Small intestine (tissue), 7 donors: ENCODE results near the gene HPN. TPM values are rescaled to one million over a fixed set of nuclear protein-coding genes. Genes with fewer than 3 reads are reported as not detected.

Experiments used
- DNase-seq, 2 donors: peaks; one replicate each; pipeline versions ENCODE4 v3.0.0 to v3.0.0-alpha.2; 2013
- FAIRE-seq: peaks from 2 replicates; lab custom pipeline; 2012; peaks lifted over from hg19 to GRCh38; lab: Jason Lieb, UNC
- H3K27ac ChIP-seq, 3 donors: one replicate each; pipeline ENCODE4 v1.5.1; 2013; ENCODE audit warnings: low read length in 2 of 3, mild to moderate bottlenecking in 2 of 3, control low read depth in 1 of 3, inconsistent platforms in 1 of 3, low read depth in 1 of 3, moderate library complexity in 1 of 3
- H3K27me3 ChIP-seq, 3 donors: one replicate each; pipeline ENCODE4 v1.6.1; 2013; ENCODE audit warnings: low read length in 3 of 3, inconsistent platforms in 1 of 3; ENCODE audit not compliant: control insufficient read depth in 3 of 3, insufficient read depth in 3 of 3
- H3K36me3 ChIP-seq, 3 donors: one replicate each; pipeline ENCODE4 v1.6.1; 2013; ENCODE audit warnings: low read length in 3 of 3, inconsistent platforms in 1 of 3, low read depth in 1 of 3, mild to moderate bottlenecking in 1 of 3, moderate library complexity in 1 of 3; ENCODE audit not compliant: control insufficient read depth in 3 of 3, insufficient read depth in 2 of 3
- H3K4me1 ChIP-seq, 3 donors: one replicate each; pipeline ENCODE4 v1.6.1; 2013; ENCODE audit warnings: low read length in 2 of 3, inconsistent platforms in 1 of 3, low read depth in 1 of 3, mild to moderate bottlenecking in 1 of 3, moderate library complexity in 1 of 3; ENCODE audit not compliant: control insufficient read depth in 3 of 3, insufficient read depth in 2 of 3
- H3K4me3 ChIP-seq, 3 donors: one replicate each; pipeline ENCODE4 v1.5.1; 2013; ENCODE audit warnings: low read length in 3 of 3, control low read depth in 1 of 3, inconsistent platforms in 1 of 3, low read depth in 1 of 3, mild to moderate bottlenecking in 1 of 3, moderate library complexity in 1 of 3
- H3K9me3 ChIP-seq, 2 donors: one replicate each; pipeline ENCODE4 v1.6.1; 2013; ENCODE audit warnings: low read depth in 1 of 2, low read length in 1 of 2; ENCODE audit not compliant: control insufficient read depth in 2 of 2, insufficient read depth in 1 of 2
- WGBS, 3 donors: extraction: QIAGEN DNeasy Blood & Tissue Kit; methylation state at CpG; one replicate each; pipeline ENCODE4 v1.1.7; 2013; 5-methylcytosine and 5-hydroxymethylcytosine counted together
- polyA plus RNA-seq, 4 donors: library from polyadenylated mRNA; stranded (reverse) in 3 of 4; unstranded in 1 of 4; fragments of 200-250 nt in 3 of 4; fragments of 120-200 nt in 1 of 4; gene quantifications; one replicate each; pipeline versions ENCODE4 v1.2.1 to v1.2.3, GENCODE V29; 2013
- donor health status: healthy with polysubstance abuse.
- donor health status: control.
- donor health status: control.
- donor health status: Bipolar disorder and iron deficiency.
- donor health status: healthy.

HPN gene
- polyA plus RNA-seq, 4 donors, result 1.8 to 481 TPM; not detected in 2

DNA sequence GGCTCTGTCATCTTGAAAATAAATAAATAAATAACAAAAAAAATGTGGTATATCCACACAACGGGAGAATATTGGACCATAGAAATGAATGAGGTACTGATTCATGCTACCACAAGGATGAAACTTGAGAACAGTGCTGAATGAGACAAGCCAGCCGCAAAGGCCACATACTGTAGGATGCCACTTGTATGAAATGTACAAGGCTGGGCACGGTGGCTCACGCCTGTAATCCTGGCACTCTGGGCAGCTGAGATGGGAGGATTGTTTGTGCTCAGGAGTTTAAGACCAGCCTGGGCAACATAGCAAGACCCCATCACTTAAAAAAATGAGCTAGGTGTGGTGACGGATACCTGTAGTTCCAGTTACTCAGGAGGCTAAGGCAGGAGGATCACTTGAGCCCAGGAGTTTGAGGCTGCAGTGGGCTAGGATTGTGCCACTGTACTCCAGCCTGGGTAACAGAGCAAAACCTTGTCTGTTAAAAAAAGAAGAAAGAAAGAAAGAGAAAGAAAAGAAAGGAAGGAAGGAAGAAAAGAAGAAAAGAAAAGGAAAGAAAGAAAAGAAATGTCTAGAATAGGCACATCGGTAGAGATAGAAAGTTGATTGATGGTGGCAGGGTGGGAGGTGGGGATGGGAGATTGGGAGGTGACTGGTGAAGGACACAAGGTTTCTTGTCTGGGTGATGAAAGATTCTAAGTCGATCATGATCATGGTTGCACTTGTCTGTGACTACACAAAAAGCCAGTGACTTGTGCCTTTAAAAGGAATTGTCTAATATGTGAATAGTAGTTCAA lies 20.3 kb downstream of the HPN start:
- WGBS, 3 donors, result 75 to 82% (median 80%) methylated on average over 7 of the region's 7 CpGs
- FAIRE-seq, result no peak

DNA sequence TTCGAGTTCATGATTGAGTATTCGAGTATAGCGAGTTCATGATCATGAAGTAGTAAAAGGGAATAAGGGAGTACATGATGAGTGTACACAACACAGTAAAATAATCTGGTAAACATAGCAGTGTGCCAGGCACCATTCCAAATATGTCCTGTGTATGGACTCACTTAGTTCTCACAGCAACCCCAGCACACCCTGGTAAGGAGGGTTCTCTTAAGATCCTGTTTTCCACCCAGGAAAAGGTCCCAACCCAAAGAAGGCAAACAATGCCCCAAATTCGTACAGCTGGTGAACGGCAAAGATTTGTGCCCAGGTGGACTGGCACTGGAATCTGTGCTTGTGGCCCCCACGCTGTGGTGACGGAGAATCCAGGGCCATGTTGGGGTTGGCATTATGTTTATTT lies 21.4 kb downstream of the HPN start:
- H3K4me1 ChIP-seq, result no peaks in the 10 kb centered on the region
- no peak overlapping the region for H3K27ac ChIP-seq
- no peaks in the 10 kb centered on the region for H3K27me3 ChIP-seq
- no peak overlapping the region for H3K4me3 ChIP-seq
- peaks cover 0 to 3% of the 10 kb centered on the region in 2 donors for H3K9me3 ChIP-seq
- no peak for FAIRE-seq
- peaks cover 0 to 40% (median 0%) of the 10 kb centered on the region in 3 donors for H3K36me3 ChIP-seq
- DNase-seq, result no peak
- 83 to 89% (median 89%) methylated on average over 7 of the region's 7 CpGs for WGBS, 3 donors

More for the DNA sequence above, 20.3 kb downstream of the HPN start:
- Histone ChIP-seq H3K9me3 (peaks cover 0 to 2% of the 10 kb centered on the region in 2 donors), H3K4me3 (no peak overlapping the region), H3K36me3 (peaks cover 0 to 46% (median 0%) of the 10 kb centered on the region in 3 donors), H3K27ac (no peak overlapping the region), H3K27me3 (no peaks in the 10 kb centered on the region), H3K4me1 (no peaks in the 10 kb centered on the region)
- no peak for DNase-seq

GRCh38 chr19:35063940-35064818 lies 22.7 kb downstream of the HPN start:
- Histone ChIP-seq H3K9me3 (peaks cover 0 to 3% of the 10 kb centered on the region in 2 donors), H3K27ac (no peak overlapping the region), H3K36me3 (peaks cover 0 to 37% (median 0%) of the 10 kb centered on the region in 3 donors), H3K27me3 (peaks cover 0 to under 1% (median 0%) of the 10 kb centered on the region in 3 donors), H3K4me1 (no peaks in the 10 kb centered on the region), H3K4me3 (no peak overlapping the region)
- FAIRE-seq, result no peak
- DNase-seq, result no peak
- WGBS, 3 donors, result 75 to 83% (median 78%) methylated on average over 10 of the region's 10 CpGs

GRCh38 chr19:35065574-35065973 lies 24.1 kb downstream of the HPN start:
- H3K4me3 ChIP-seq, result no peak overlapping the region
- no peak for FAIRE-seq
- peaks cover 0 to 23% (median 0%) of the 10 kb centered on the region in 3 donors for H3K36me3 ChIP-seq
- H3K27ac ChIP-seq, result no peak overlapping the region
- DNase-seq, result no peak
- 81 to 90% (median 85%) methylated on average over 10 of the region's 10 CpGs for WGBS, 3 donors
- peaks cover 0 to 4% (median 2%) of the 10 kb centered on the region in 3 donors for H3K27me3 ChIP-seq
- H3K9me3 ChIP-seq, result peaks cover 3 to 10% of the 10 kb centered on the region in 2 donors
- H3K4me1 ChIP-seq, result no peaks in the 10 kb centered on the region

DNA sequence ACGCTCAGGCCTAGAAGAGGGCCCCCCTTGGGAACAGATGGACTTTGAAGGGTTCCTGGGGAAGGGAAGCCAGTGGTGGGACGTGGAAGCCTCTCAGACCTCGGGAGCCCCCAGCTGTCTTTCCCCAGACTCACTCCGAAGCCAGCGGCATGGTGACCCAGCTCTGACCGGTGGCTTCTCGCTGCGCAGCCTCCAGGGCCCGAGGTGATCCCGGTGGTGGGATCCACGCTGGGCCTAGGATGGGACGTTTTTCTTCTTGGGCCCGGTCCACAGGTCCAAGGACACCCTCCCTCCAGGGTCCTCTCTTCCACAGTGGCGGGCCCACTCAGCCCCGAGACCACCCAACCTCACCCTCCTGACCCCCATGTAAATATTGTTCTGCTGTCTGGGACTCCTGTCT lies 24.6 kb downstream of the HPN start:
- H3K36me3 ChIP-seq, result peaks cover 0 to 19% (median 0%) of the 10 kb centered on the region in 3 donors
- H3K27me3 ChIP-seq, result peaks cover 0 to 4% (median 4%) of the 10 kb centered on the region in 3 donors
- H3K4me1 ChIP-seq, result no peaks in the 10 kb centered on the region
- FAIRE-seq (no peak), DNase-seq (no peak)
- H3K9me3 ChIP-seq, result peaks cover 4 to 12% of the 10 kb centered on the region in 2 donors
- H3K4me3 ChIP-seq, result no peak overlapping the region
- H3K27ac ChIP-seq, result no peak overlapping the region
- 87 to 93% (median 91%) methylated on average over 11 to 15 of the region's 15 CpGs for WGBS, 3 donors

GRCh38 chr19:35066691-35067563 lies 25.4 kb downstream of the HPN start:
- peaks cover 0 to 4% (median 4%) of the 10 kb centered on the region in 3 donors for H3K27me3 ChIP-seq
- 15 to 16% (median 15%) methylated on average over 14 of the region's 14 CpGs for WGBS, 3 donors
- DNase-seq (peak; percentile 73 to 91), FAIRE-seq (no peak)
- peaks cover 0 to 15% (median 0%) of the 10 kb centered on the region in 3 donors for H3K36me3 ChIP-seq
- H3K9me3 ChIP-seq, result peaks cover 4 to 12% of the 10 kb centered on the region in 2 donors
- no peak overlapping the region for H3K4me3 ChIP-seq
- no peaks in the 10 kb centered on the region for H3K4me1 ChIP-seq
- no peak overlapping the region for H3K27ac ChIP-seq

GRCh38 chr19:35068941-35069634 lies 27.6 kb downstream of the HPN start:
- no peak for FAIRE-seq
- peaks cover 0 to 15% (median 0%) of the 10 kb centered on the region in 3 donors for H3K36me3 ChIP-seq
- no peak overlapping the region for H3K4me3 ChIP-seq
- peaks cover 0 to 4% (median 4%) of the 10 kb centered on the region in 3 donors for H3K27me3 ChIP-seq
- DNase-seq, result no peak
- no peak overlapping the region for H3K27ac ChIP-seq
- peaks cover 4 to 12% of the 10 kb centered on the region in 2 donors for H3K9me3 ChIP-seq
- H3K4me1 ChIP-seq, result no peaks in the 10 kb centered on the region
- WGBS, 3 donors, result 70 to 77% (median 74%) methylated on average over 10 of the region's 10 CpGs
